HepG2 (cell line): Measurements from ENCODE around the gene TBCD. TPM values are rescaled to one million over a fixed set of nuclear protein-coding genes. Genes with fewer than 3 reads are reported as not detected.

ENCODE experiments used
- ATAC-seq: fragments of 200-7000 bp; cut with Tn5 transposase; 3 replicates; pipeline ENCODE4 v1.9.1; 2020; ENCODE audit warnings: mild to moderate bottlenecking, moderate library complexity
- BruUV-seq: library from RNA; stranded (reverse); fragments of 400-500 nt; replicated peaks from 2 replicates; lab custom pipeline; 2021; lab: Mats Ljungman, UMichigan
- CTCF ChIA-PET: fragments of 300-600 bp; formaldehyde crosslinking; extraction: SDS; loops from one replicate; lab custom pipeline; 2021; ENCODE audit warnings: low total read pairs, inconsistent platforms, low intra/inter-chr PET ratio; lab: Yijun Ruan, JAX
- POLR2A ChIA-PET: fragments of 350-600 bp; sonication (Branson Sonifier 250); formaldehyde crosslinking; loops from one replicate; lab custom pipeline; 2020; ENCODE audit warnings: antibody characterized with exemption, inconsistent platforms; lab: Yijun Ruan, JAX
- DNase-seq: peaks from one replicate; pipeline ENCODE4 v3.0.0-alpha.2; 2015; ENCODE audit warnings: low spot score
- FAIRE-seq: peaks from 3 replicates; lab custom pipeline; 2011; peaks lifted over from hg19 to GRCh38; lab: Jason Lieb, UNC
- H2AFZ ChIP-seq: one replicate; pipeline ENCODE4 v1.6.1; 2011; ENCODE audit warnings: low read length, inconsistent platforms
- H3K27ac ChIP-seq: fragments of 300-600 bp; 3 replicates; pipeline ENCODE4 v1.8.0; 2011; ENCODE audit warnings: mixed run types, mild to moderate bottlenecking, mixed read lengths, low read length, inconsistent platforms; ENCODE audit not compliant: insufficient read depth; ENCODE audit errors: extremely low read length
- H3K27me3 ChIP-seq, 2 experiments: fragments of 200-600 bp in 1 of 2; 2 replicates in 1 of 2; 3 replicates in 1 of 2; pipeline versions ENCODE4 v1.6.0 to v1.8.0; 2011; ENCODE audit warnings: low read length in 2 of 2, mild to moderate bottlenecking in 2 of 2, moderate library complexity in 2 of 2, inconsistent platforms in 1 of 2; ENCODE audit not compliant: insufficient read depth in 2 of 2, control insufficient read depth in 1 of 2
- H3K36me3 ChIP-seq, 2 experiments: fragments of 200-600 bp in 1 of 2; replicated peaks in 1 of 2; 2 replicates in 1 of 2; 3 replicates in 1 of 2; pipeline versions ENCODE4 v1.5.1 to v1.8.0; 2011; ENCODE audit warnings: low read length in 2 of 2, inconsistent platforms in 1 of 2; ENCODE audit not compliant: insufficient read depth in 2 of 2, control insufficient read depth in 1 of 2
- H3K4me1 ChIP-seq: 2 replicates; pipeline ENCODE4 v1.5.1; 2012; ENCODE audit warnings: low read length, inconsistent platforms; ENCODE audit not compliant: insufficient read depth
- H3K4me2 ChIP-seq: 2 replicates; pipeline ENCODE4 v1.6.0; 2011; ENCODE audit warnings: low read depth, low read length, inconsistent platforms
- H3K4me3 ChIP-seq, 3 experiments: fragments of 200-600 bp in 1 of 3; sonication (generic), shearing (Covaris generic) in 1 of 3; replicated peaks in 1 of 3; 2 replicates each; pipeline ENCODE4 v1.5.1; 2011 to 2016; ENCODE audit warnings: low read length in 3 of 3, inconsistent platforms in 2 of 3, low read depth in 2 of 3, mild to moderate bottlenecking in 2 of 3, control low read depth in 1 of 3, mixed read lengths in 1 of 3; ENCODE audit not compliant: insufficient read depth in 1 of 3
- H3K79me2 ChIP-seq: one replicate; pipeline ENCODE4 v1.6.1; 2011; ENCODE audit warnings: low read length, inconsistent platforms; ENCODE audit not compliant: insufficient read depth
- H3K9ac ChIP-seq: 2 replicates; pipeline ENCODE4 v1.6.0; 2011; ENCODE audit warnings: mild to moderate bottlenecking, low read depth, low read length, inconsistent platforms; ENCODE audit not compliant: insufficient read depth
- H3K9me3 ChIP-seq: 2 replicates; pipeline ENCODE4 v1.5.1; 2012; ENCODE audit warnings: mild to moderate bottlenecking, low read length
- H4K20me1 ChIP-seq: 2 replicates; pipeline ENCODE4 v1.6.0; 2011; ENCODE audit warnings: inconsistent platforms, mild to moderate bottlenecking, low read length, moderate library complexity; ENCODE audit not compliant: insufficient read depth
- ZNF121 ChIP-seq: sonication (generic); formaldehyde crosslinking; IDR thresholded peaks from 2 replicates; pipeline ENCODE4 v1.5.0; 2020; ENCODE audit warnings: mild to moderate bottlenecking, missing genetic modification reagents
- ZNF75D ChIP-seq: sonication (generic); formaldehyde crosslinking; IDR thresholded peaks from 2 replicates; pipeline ENCODE4 v1.8.1; 2023; ENCODE audit warnings: missing genetic modification reagents, mild to moderate bottlenecking, borderline replicate concordance
- WGBS: methylation state at CpG from one replicate; pipeline ENCODE4 v1.1.6; 2017; ENCODE audit warnings: low lambda C conversion rate; 5-methylcytosine and 5-hydroxymethylcytosine counted together
- in situ Hi-C: cut with HindIII; loops from 2 replicates; pipeline ENCODE4 v1.10.0; 2017; ENCODE audit warnings: low pct_unique_long_range_greater_than_20kb; ENCODE audit not compliant: extremely low pct_ligation_motif_present
- intact Hi-C: fragments of 100-400 bp; cut with micrococcal nuclease; formaldehyde crosslinking; loops from one replicate; pipeline ENCODE4 v1.10.0; 2022; ENCODE audit not compliant: unreplicated experiment
- polyA plus RNA-seq, 8 experiments: library from polyadenylated mRNA; depleted of rRNA in 3 of 8; stranded (reverse) in 7 of 8; unstranded in 1 of 8; fragments of >200 nt; fragmentation: Illumina TruSeq in 4 of 8; extraction: Trizol in 4 of 8; gene quantifications; 2 replicates each; pipeline versions ENCODE4 v1.2.1 to v1.2.3, GENCODE V29; 2011 to 2016; ENCODE audit warnings: low read depth in 4 of 8, missing spikeins in 1 of 8, mixed read lengths in 1 of 8; ENCODE audit not compliant: insufficient read depth in 1 of 8
- total RNA-seq, 5 experiments: library from RNA; depleted of rRNA; stranded (reverse); fragments of >200 nt; fragmentation: Illumina TruSeq; extraction: Trizol; gene quantifications; 2 replicates each; pipeline ENCODE4 v1.2.3, GENCODE V29; 2016; ENCODE audit warnings: low read depth in 1 of 5
- TF ChIP-seq, protein P1 (sequence below): sonication (generic); formaldehyde crosslinking; IDR thresholded peaks from 2 replicates; pipeline ENCODE4 v1.5.0; 2020; ENCODE audit warnings: mild to moderate bottlenecking, missing genetic modification reagents
- TF ChIP-seq, protein P2 (sequence below): sonication (generic); formaldehyde crosslinking; conservative IDR thresholded peaks from 2 replicates; pipeline ENCODE4 v1.8.0; 2022; ENCODE audit warnings: missing genetic modification reagents
- TF ChIP-seq, protein P3 (sequence below): sonication (generic); formaldehyde crosslinking; IDR thresholded peaks from 2 replicates; pipeline ENCODE4 v1.8.0; 2022; ENCODE audit warnings: mild to moderate bottlenecking, missing genetic modification reagents

The TBCD gene
- total and polyA plus RNA-seq, 2 of the 13 experiments (the other 11 are each of a cell fraction or from before 2014, with no cell fraction given), result 33.9 to 54.8 TPM

DNA sequence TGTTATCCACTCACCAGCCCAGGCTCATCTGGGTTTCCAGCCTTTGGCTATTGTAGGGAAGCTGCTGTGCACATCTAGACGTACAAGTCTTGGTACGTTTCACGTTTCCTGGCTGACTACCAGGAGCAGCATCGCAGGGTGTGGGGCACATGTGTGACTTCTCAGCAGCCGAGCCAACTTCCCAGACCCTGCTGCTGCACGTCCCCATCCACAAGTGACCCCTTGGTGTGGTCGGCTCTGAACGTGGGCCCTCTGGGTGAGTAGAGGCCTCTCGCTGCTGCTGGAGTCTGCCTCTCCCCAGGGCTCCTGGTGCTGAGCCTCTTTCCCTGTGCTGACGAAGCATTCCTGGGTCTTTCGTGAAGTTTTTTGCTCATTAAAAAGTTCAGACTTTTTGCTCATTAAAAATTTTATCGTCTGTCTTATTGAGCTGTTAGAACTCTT, 158.2 kb downstream of the TBCD start:
- H3K36me3 ChIP-seq, result peaks cover 11 to 37% of the 10 kb centered on the region in 2 experiments; a peak in 4 of 5 replicates
- no peaks in the 10 kb centered on the region for H3K4me1 ChIP-seq
- no peaks in the 10 kb centered on the region for H3K9me3 ChIP-seq
- ATAC-seq (no peak), FAIRE-seq (no peak), DNase-seq (no peak)
- no peaks in the 10 kb centered on the region for H3K27me3 ChIP-seq
- POLR2A ChIA-PET, result no interaction called here
- H3K4me3 ChIP-seq, result no peak overlapping the region
- H3K4me2 ChIP-seq, result no peak overlapping the region
- H3K79me2 ChIP-seq, result no peaks in the 10 kb centered on the region
- TF ChIP-seq, protein P1, sequence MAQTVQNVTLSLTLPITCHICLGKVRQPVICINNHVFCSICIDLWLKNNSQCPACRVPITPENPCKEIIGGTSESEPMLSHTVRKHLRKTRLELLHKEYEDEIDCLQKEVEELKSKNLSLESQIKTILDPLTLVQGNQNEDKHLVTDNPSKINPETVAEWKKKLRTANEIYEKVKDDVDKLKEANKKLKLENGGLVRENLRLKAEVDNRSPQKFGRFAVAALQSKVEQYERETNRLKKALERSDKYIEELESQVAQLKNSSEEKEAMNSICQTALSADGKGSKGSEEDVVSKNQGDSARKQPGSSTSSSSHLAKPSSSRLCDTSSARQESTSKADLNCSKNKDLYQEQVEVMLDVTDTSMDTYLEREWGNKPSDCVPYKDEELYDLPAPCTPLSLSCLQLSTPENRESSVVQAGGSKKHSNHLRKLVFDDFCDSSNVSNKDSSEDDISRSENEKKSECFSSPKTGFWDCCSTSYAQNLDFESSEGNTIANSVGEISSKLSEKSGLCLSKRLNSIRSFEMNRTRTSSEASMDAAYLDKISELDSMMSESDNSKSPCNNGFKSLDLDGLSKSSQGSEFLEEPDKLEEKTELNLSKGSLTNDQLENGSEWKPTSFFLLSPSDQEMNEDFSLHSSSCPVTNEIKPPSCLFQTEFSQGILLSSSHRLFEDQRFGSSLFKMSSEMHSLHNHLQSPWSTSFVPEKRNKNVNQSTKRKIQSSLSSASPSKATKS, result no peak
- 0 out of 2 replicates have a peak, but pooled peaks have one; percentile 13 for TF ChIP-seq ZNF75D
- TF ChIP-seq, protein P2, sequence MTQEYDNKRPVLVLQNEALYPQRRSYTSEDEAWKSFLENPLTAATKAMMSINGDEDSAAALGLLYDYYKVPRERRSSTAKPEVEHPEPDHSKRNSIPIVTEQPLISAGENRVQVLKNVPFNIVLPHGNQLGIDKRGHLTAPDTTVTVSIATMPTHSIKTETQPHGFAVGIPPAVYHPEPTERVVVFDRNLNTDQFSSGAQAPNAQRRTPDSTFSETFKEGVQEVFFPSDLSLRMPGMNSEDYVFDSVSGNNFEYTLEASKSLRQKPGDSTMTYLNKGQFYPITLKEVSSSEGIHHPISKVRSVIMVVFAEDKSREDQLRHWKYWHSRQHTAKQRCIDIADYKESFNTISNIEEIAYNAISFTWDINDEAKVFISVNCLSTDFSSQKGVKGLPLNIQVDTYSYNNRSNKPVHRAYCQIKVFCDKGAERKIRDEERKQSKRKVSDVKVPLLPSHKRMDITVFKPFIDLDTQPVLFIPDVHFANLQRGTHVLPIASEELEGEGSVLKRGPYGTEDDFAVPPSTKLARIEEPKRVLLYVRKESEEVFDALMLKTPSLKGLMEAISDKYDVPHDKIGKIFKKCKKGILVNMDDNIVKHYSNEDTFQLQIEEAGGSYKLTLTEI, result no peak
- TF ChIP-seq, protein P3, sequence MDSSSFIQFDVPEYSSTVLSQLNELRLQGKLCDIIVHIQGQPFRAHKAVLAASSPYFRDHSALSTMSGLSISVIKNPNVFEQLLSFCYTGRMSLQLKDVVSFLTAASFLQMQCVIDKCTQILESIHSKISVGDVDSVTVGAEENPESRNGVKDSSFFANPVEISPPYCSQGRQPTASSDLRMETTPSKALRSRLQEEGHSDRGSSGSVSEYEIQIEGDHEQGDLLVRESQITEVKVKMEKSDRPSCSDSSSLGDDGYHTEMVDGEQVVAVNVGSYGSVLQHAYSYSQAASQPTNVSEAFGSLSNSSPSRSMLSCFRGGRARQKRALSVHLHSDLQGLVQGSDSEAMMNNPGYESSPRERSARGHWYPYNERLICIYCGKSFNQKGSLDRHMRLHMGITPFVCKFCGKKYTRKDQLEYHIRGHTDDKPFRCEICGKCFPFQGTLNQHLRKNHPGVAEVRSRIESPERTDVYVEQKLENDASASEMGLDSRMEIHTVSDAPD, result no peak
- TF ChIP-seq ZNF121 (CRISPR knock-in tag), result no peak
- in situ Hi-C loops, result no loop called here
- WGBS, result 98% methylated on average over 12 of the region's 12 CpGs
- no peak overlapping the region for H3K27ac ChIP-seq
- CTCF ChIA-PET, result no interaction called here
- intact Hi-C loops, result no loop called here
- H2AFZ ChIP-seq, result no peak overlapping the region
- no peak overlapping the region for H3K9ac ChIP-seq
- no peaks in the 10 kb centered on the region for H4K20me1 ChIP-seq
- BruUV-seq, result no TSS peak
